Hematopoietic multipotent progenitor cell treated with erythropoietin and hydrocortisone succinate and interleukin-3 and kit ligand, for 15 days (in vitro differentiated cells): Measurements from ENCODE around the gene ROR1.

Experiments used
- DNase-seq: peaks from one replicate; pipeline ENCODE4 v3.0.0-alpha.2; 2015; ENCODE audit warnings: low spot score

Gene ROR1

GRCh38 chr1:63913533-63913932, 139.7 kb downstream of the ROR1 start:
- DNase-seq, result no peak

GRCh38 chr1:63914241-63914640, 140.4 kb downstream of the ROR1 start:
- no peak for DNase-seq

- no peak for DNase-seq
Measured at GRCh38 chr1:63914706-63915105, 140.9 kb downstream of the ROR1 start.

- no peak for DNase-seq
Measured at GRCh38 chr1:63915121-63915520, 141.3 kb downstream of the ROR1 start.

- DNase-seq, result no peak
Measured at GRCh38 chr1:63916485-63917360, 142.9 kb downstream of the ROR1 start.

GRCh38 chr1:63917571-63918417, 144.0 kb downstream of the ROR1 start:
- no peak for DNase-seq

GRCh38 chr1:63918418-63918945, 144.7 kb downstream of the ROR1 start:
- DNase-seq, result no peak

GRCh38 chr1:63920154-63921117, 146.6 kb downstream of the ROR1 start:
- DNase-seq, result no peak

- no peak for DNase-seq
Measured at GRCh38 chr1:63921359-63921758, 147.5 kb downstream of the ROR1 start.

GRCh38 chr1:63921802-63922201, 148.0 kb downstream of the ROR1 start:
- no peak for DNase-seq

GRCh38 chr1:63922848-63923247, 149.0 kb downstream of the ROR1 start:
- no peak for DNase-seq

- DNase-seq, result no peak
Measured at GRCh38 chr1:63923302-63923701, 149.5 kb downstream of the ROR1 start.

- DNase-seq, result no peak
Measured at GRCh38 chr1:63924600-63924999, 150.8 kb downstream of the ROR1 start.

GRCh38 chr1:63928186-63929105, 154.6 kb downstream of the ROR1 start:
- DNase-seq, result no peak

- no peak for DNase-seq
Measured at GRCh38 chr1:63929106-63929478, 155.3 kb downstream of the ROR1 start.

GRCh38 chr1:63931468-63931867, 157.7 kb downstream of the ROR1 start:
- no peak for DNase-seq

- DNase-seq, result no peak
Measured at GRCh38 chr1:63934697-63935096, 160.9 kb downstream of the ROR1 start.

GRCh38 chr1:63935143-63935542, 161.3 kb downstream of the ROR1 start:
- DNase-seq, result no peak

- no peak for DNase-seq
Measured at GRCh38 chr1:63935553-63935952, 161.7 kb downstream of the ROR1 start.

GRCh38 chr1:63936276-63936675, 162.5 kb downstream of the ROR1 start:
- DNase-seq, result no peak

GRCh38 chr1:63936801-63937200, 163.0 kb downstream of the ROR1 start:
- DNase-seq, result no peak
